Upper lobe of left lung (tissue), 6 donors: Measurements from ENCODE around the gene PIP4K2C. TPM values are rescaled to one million over a fixed set of nuclear protein-coding genes. Genes with fewer than 3 reads are reported as not detected.

ENCODE experiments used
- ATAC-seq, 2 donors: fragments of 200-7000 bp; cut with Tn5 transposase; one replicate each; pipeline ENCODE4 v1.9.1; 2022; ENCODE audit warnings: mild to moderate bottlenecking in 2 of 2, moderate library complexity in 2 of 2; ENCODE audit not compliant: low FRiP score in 2 of 2
- DNase-seq, 2 donors: peaks; one replicate each; pipeline ENCODE4 v3.0.0-alpha.2; 2019 to 2020
- H3K27ac ChIP-seq, 4 donors: fragments of 200-600 bp; sonication (generic); one replicate each; pipeline ENCODE4 v1.5.1; 2016 to 2019
- H3K27me3 ChIP-seq, 4 donors: fragments of 200-600 bp; sonication (generic); one replicate each; pipeline ENCODE4 v1.5.1; 2017 to 2019
- H3K36me3 ChIP-seq, 4 donors: fragments of 200-600 bp; sonication (generic); one replicate each; pipeline ENCODE4 v1.5.1; 2016 to 2019
- H3K4me1 ChIP-seq, 4 donors: fragments of 200-600 bp; sonication (generic); one replicate each; pipeline ENCODE4 v1.5.1; 2018 to 2019
- H3K4me3 ChIP-seq, 4 donors: fragments of 200-600 bp; sonication (generic); one replicate each; pipeline ENCODE4 v1.5.1; 2017 to 2019; ENCODE audit warnings: mild to moderate bottlenecking in 2 of 4, moderate library complexity in 1 of 4
- H3K9me3 ChIP-seq, 4 donors: fragments of 200-600 bp; sonication (generic); one replicate each; pipeline ENCODE4 v1.5.1; 2018 to 2019
- CTCF ChIP-seq, 6 experiments: fragments of 450-650 bp in 4 of 6; fragments of 200-600 bp in 2 of 6; sonication (generic) in 2 of 6; IDR thresholded peaks; one replicate each; pipeline ENCODE4 v1.5.1; 2016 to 2019; ENCODE audit warnings: antibody characterized with exemption in 6 of 6
- EP300 ChIP-seq, 4 donors: sonication (generic); formaldehyde crosslinking; IDR thresholded peaks; one replicate each; pipeline ENCODE4 v1.5.1; 2017; ENCODE audit warnings: antibody characterized with exemption in 4 of 4, control low read depth in 2 of 4
- POLR2A ChIP-seq, 4 donors: fragments of 450-650 bp; IDR thresholded peaks; one replicate each; pipeline ENCODE4 v1.5.1; 2016 to 2017; ENCODE audit warnings: antibody characterized with exemption in 4 of 4, mild to moderate bottlenecking in 2 of 4
- POLR2AphosphoS5 ChIP-seq, 2 donors: sonication (generic); formaldehyde crosslinking; IDR thresholded peaks; one replicate each; pipeline ENCODE4 v1.5.1; 2017; ENCODE audit warnings: antibody characterized with exemption in 2 of 2
- WGBS, 2 donors: methylation state at CpG; one replicate each; pipeline ENCODE4 v1.1.5; 2017 to 2018; 5-methylcytosine and 5-hydroxymethylcytosine counted together
- total RNA-seq, 6 donors: library from RNA; depleted of rRNA in 4 of 6; stranded (reverse); fragments of >200 nt in 4 of 6; gene quantifications; one replicate each; pipeline versions ENCODE4 v1.1.0 to v1.2.1, GENCODE V29; 2016 to 2021
- donor health status: DM: no; HTN: no; CAD: no; lungs with moderate emphysema.
- donor health status: DM: no; HTN: yes; CAD: no; lungs with severe emphysema.

PIP4K2C gene
- total RNA-seq, 6 donors from 2014 or later = 13.4 to 56.7 (median 30.7) TPM

GRCh38 chr12:57612711-57613426, 21.9 kb downstream of the PIP4K2C start:
- no peak overlapping the region for H3K27ac ChIP-seq
- H3K4me1 ChIP-seq = peaks cover 11 to 27% (median 19%) of the 10 kb centered on the region in 4 donors
- TF ChIP-seq POLR2AphosphoS5 (IDR thresholded peaks at IDR 0.05) = no peak
- no peak for TF ChIP-seq POLR2A (IDR thresholded peaks at IDR 0.05)
- TF ChIP-seq CTCF (IDR thresholded peaks at IDR 0.05) = no peak
- no peak for TF ChIP-seq EP300 (IDR thresholded peaks at IDR 0.05)
- peaks cover 0 to 14% (median 3%) of the 10 kb centered on the region in 4 donors for H3K27me3 ChIP-seq
- WGBS, 2 donors = 89 to 94% methylated on average over 7 to 9 of the region's 10 CpGs
- peak in 1 of 2 donors; percentile 35 for DNase-seq
- no peak for ATAC-seq
- H3K4me3 ChIP-seq = no peak overlapping the region
- no peaks in the 10 kb centered on the region for H3K36me3 ChIP-seq
- no peaks in the 10 kb centered on the region for H3K9me3 ChIP-seq

DNA sequence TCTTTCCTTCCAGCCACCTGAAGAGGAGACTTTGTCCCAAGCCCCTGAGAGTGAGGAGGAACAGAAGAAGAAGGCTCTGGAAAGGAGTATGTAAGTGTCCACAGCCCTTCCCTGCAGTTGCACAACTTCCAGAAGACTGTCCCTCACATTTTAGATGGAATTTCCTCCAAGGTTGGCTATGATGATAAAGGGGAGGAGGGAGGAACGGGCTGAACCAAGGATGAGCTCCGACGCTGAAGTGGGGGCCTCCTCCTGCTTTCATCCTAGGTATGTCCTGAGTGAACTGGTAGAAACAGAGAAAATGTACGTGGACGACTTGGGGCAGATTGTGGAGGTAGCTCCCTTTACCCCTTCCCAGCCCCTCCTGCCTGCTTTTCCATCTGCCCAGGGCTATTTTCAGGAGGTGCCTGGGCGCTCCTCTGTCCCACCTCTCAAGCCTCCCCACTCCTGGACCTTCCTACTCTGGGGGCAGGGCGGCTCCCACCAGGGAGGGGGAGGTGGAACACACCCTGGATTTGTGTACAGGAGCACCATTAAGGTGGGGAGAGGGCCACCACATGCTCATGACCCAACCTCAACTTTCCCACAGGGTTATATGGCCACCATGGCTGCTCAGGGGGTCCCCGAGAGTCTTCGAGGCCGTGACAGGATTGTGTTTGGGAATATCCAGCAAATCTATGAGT, 22.6 kb downstream of the PIP4K2C start:
- DNase-seq (no peak), ATAC-seq (no peak)
- Histone ChIP-seq H3K36me3 (no peaks in the 10 kb centered on the region), H3K27ac (no peak overlapping the region), H3K4me3 (no peak overlapping the region), H3K9me3 (no peaks in the 10 kb centered on the region), H3K4me1 (peaks cover 11 to 27% (median 19%) of the 10 kb centered on the region in 4 donors), H3K27me3 (peaks cover 0 to 18% (median 3%) of the 10 kb centered on the region in 4 donors)
- WGBS, 2 donors = 85 to 87% methylated on average over 9 to 10 of the region's 10 CpGs
- TF ChIP-seq EP300 (IDR thresholded peaks at IDR 0.05) = no peak
- TF ChIP-seq POLR2AphosphoS5 (IDR thresholded peaks at IDR 0.05) = no peak
- no peak for TF ChIP-seq POLR2A (IDR thresholded peaks at IDR 0.05)
- no peak for TF ChIP-seq CTCF (IDR thresholded peaks at IDR 0.05)

DNA sequence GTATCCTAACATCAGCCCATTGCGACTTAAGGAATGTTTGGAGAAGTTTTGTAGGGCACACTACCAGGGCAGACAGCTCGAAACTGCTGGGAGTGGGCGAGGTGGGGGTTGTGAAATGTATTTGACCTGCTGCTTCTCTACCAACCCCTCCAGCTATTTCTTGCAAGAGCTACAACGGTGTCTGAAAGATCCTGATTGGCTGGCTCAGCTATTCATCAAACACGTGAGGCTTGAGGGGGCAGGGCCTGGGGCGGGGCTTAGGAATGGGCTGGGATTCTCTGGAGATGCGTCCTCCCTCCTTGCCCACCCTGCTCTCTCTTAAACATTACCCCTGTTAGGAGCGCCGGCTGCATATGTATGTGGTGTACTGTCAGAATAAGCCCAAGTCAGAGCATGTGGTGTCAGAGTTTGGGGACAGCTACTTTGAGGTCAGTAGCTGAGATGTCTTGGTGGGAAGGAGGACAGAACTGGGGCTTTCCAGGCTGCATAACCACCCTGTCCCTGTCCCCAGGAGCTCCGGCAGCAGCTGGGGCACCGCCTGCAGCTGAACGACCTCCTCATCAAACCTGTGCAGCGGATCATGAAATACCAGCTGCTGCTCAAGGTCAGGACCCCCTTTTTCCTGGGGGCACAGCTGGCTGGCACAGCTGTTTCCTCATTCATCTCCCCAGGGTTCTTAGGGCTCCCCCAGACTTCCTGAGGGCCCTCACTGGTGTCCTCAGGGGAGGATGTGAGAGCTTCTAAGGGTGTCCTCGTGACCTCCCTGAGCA, 23.4 kb downstream of the PIP4K2C start:
- WGBS, 2 donors = 54 to 56% methylated on average over 8 to 14 of the region's 14 CpGs
- Histone ChIP-seq H3K36me3 (no peaks in the 10 kb centered on the region), H3K4me1 (peaks cover 11 to 27% (median 23%) of the 10 kb centered on the region in 4 donors), H3K27ac (no peak overlapping the region), H3K4me3 (no peak overlapping the region), H3K27me3 (peaks cover 0 to 20% (median 3%) of the 10 kb centered on the region in 4 donors), H3K9me3 (no peaks in the 10 kb centered on the region)
- DNase-seq (peak in 1 of 2 donors; percentile 38), ATAC-seq (no peak)
- TF ChIP-seq POLR2AphosphoS5 (IDR thresholded peaks at IDR 0.05) (no peak), POLR2A (IDR thresholded peaks at IDR 0.05) (no peak), CTCF (IDR thresholded peaks at IDR 0.05) (no peak), EP300 (IDR thresholded peaks at IDR 0.05) (no peak)

- H3K4me3 ChIP-seq = no peak overlapping the region
- TF ChIP-seq EP300 (IDR thresholded peaks at IDR 0.05) = no peak
- no peak for TF ChIP-seq POLR2A (IDR thresholded peaks at IDR 0.05)
- no peak for TF ChIP-seq POLR2AphosphoS5 (IDR thresholded peaks at IDR 0.05)
- TF ChIP-seq CTCF (IDR thresholded peaks at IDR 0.05) = no peak
- WGBS, 2 donors = 85% methylated on average over 9 to 11 of the region's 11 CpGs
- peaks cover 0 to 27% (median 5%) of the 10 kb centered on the region in 4 donors for H3K27me3 ChIP-seq
- DNase-seq (no peak), ATAC-seq (no peak)
- H3K9me3 ChIP-seq = no peaks in the 10 kb centered on the region
- H3K27ac ChIP-seq = no peak overlapping the region
- H3K4me1 ChIP-seq = peaks cover 12 to 32% (median 27%) of the 10 kb centered on the region in 4 donors
- no peaks in the 10 kb centered on the region for H3K36me3 ChIP-seq
Observed at GRCh38 chr12:57614948-57615500, 24.0 kb downstream of the PIP4K2C start.
